Measurements from ENCODE around the gene JAKMIP3.

DNA sequence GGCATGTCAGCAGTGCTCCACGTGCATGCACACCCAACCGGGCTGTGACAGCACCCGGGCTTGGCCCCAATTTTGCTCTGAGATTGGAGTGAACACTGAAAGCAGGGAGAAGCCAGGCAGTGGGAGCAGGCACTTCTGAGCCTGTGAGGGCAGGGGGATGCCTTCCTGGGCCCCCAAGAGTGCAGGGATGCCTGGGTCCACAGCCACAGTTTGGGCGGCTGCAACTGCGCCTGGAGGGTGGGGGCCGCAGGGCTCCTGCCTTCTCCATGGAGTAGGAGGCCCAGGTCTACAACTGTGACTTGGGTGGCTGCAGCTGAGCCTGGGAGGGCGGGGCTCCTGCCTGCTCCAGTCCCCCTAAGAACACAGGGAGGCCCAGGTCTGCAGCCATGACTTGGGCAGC is 46.4 kb upstream of the JAKMIP3 start:
- TF ChIP-seq, protein P1, sequence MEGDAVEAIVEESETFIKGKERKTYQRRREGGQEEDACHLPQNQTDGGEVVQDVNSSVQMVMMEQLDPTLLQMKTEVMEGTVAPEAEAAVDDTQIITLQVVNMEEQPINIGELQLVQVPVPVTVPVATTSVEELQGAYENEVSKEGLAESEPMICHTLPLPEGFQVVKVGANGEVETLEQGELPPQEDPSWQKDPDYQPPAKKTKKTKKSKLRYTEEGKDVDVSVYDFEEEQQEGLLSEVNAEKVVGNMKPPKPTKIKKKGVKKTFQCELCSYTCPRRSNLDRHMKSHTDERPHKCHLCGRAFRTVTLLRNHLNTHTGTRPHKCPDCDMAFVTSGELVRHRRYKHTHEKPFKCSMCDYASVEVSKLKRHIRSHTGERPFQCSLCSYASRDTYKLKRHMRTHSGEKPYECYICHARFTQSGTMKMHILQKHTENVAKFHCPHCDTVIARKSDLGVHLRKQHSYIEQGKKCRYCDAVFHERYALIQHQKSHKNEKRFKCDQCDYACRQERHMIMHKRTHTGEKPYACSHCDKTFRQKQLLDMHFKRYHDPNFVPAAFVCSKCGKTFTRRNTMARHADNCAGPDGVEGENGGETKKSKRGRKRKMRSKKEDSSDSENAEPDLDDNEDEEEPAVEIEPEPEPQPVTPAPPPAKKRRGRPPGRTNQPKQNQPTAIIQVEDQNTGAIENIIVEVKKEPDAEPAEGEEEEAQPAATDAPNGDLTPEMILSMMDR (IDR thresholded peaks at IDR 0.05), result no peak
- TF ChIP-seq EZH2 (IDR thresholded peaks at IDR 0.05; ENCODE audit: borderline replicate concordance, insufficient read depth, low read depth, low read length, poor library complexity, severe bottlenecking), result no peak
